Dendritic cell treated with granulocyte-macrophage colony-stimulating factor and Interleukin-4, amounts not matched to agents 40 ng/mL and 50 ng/mL, for 4 days (primary cell): ENCODE measurements around the gene PDE9A.
"Not testable (repeated sequence)": the region's sequence is repeated elsewhere in the genome, so short reads cannot be mapped to it uniquely, and the experiment has no call there.

Experiments used
- H3K27ac Mint-ChIP-seq: one replicate; pipeline ENCODE4 v1.8.0; 2022; ENCODE audit warnings: mild to moderate bottlenecking, mixed read lengths
- H3K27me3 Mint-ChIP-seq: one replicate; pipeline ENCODE4 v1.8.0; 2022; ENCODE audit warnings: mild to moderate bottlenecking, mixed read lengths
- H3K36me3 Mint-ChIP-seq: one replicate; pipeline ENCODE4 v1.8.0; 2022; ENCODE audit warnings: low read depth, mixed read lengths
- H3K4me1 Mint-ChIP-seq: one replicate; pipeline ENCODE4 v1.8.0; 2022; ENCODE audit warnings: low read depth, mixed read lengths
- H3K4me3 Mint-ChIP-seq: one replicate; pipeline ENCODE4 v1.8.0; 2022; ENCODE audit warnings: mild to moderate bottlenecking, moderate library complexity, mixed read lengths
- H3K9me3 Mint-ChIP-seq: one replicate; pipeline ENCODE4 v1.8.0; 2022; ENCODE audit warnings: mixed read lengths
- intact Hi-C: fragments of 100-400 bp; cut with micrococcal nuclease; formaldehyde crosslinking; loops from one replicate; pipeline ENCODE4 v1.15.0; 2022

Gene PDE9A

GRCh38 chr21:42698733-42699132 lies 45.3 kb downstream of the PDE9A start:
- no peak overlapping the region for H3K4me3 Mint-ChIP-seq
- H3K27me3 Mint-ChIP-seq: no peaks in the 10 kb centered on the region
- H3K36me3 Mint-ChIP-seq: no peaks in the 10 kb centered on the region
- H3K4me1 Mint-ChIP-seq: no peaks in the 10 kb centered on the region
- H3K9me3 Mint-ChIP-seq: peaks cover 14% of the 10 kb centered on the region
- intact Hi-C loops: no loop called here
- H3K27ac Mint-ChIP-seq: no peak overlapping the region

GRCh38 chr21:42699196-42699595 lies 45.8 kb downstream of the PDE9A start:
- no peak overlapping the region for H3K4me3 Mint-ChIP-seq
- H3K9me3 Mint-ChIP-seq: peaks cover 14% of the 10 kb centered on the region
- no peak overlapping the region for H3K27ac Mint-ChIP-seq
- H3K27me3 Mint-ChIP-seq: no peaks in the 10 kb centered on the region
- intact Hi-C loops: no loop called here
- H3K36me3 Mint-ChIP-seq: no peaks in the 10 kb centered on the region
- H3K4me1 Mint-ChIP-seq: no peaks in the 10 kb centered on the region

DNA sequence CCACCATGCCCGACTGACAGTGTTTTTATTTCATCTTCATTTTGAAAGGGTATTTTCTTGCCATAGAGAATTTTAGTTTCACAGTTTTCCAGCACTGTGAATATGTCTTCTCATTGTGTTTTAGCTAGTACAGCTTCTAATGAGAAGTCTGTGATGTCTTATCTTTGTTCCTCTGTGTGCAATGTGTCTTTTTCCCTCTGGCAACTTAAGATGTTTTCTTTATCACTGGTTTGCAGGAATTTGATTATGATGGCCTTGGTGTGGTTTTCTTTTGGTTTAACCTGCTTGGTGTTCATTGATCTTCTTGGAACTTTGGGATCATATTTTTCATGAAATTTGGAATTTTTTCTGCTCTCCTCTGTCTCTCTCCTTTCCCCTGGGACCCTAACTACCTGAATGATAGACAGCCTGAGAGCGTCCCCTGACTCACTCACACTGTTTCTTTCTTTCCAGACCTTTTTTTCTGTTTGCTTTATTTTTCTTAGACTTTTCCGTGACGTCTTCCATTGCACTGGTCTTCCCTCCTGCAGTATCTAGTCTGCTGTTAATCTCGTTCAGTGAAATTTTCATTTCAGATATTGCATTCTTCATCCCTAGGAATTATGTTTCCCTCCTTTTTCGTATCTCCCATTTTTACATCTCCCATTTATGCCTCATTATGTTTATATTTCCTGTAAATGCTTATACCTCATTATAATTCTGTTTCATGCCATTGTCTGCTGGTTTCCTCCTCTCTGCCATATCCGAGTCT lies 48.5 kb downstream of the PDE9A start:
- Mint-ChIP-seq H3K27ac (no peak overlapping the region), H3K9me3 (peaks cover 14% of the 10 kb centered on the region), H3K36me3 (no peaks in the 10 kb centered on the region), H3K4me1 (no peaks in the 10 kb centered on the region), H3K4me3 (no peak overlapping the region), H3K27me3 (no peaks in the 10 kb centered on the region)
- intact Hi-C loops: no loop called here

- Mint-ChIP-seq H3K9me3 (peaks cover 14% of the 10 kb centered on the region), H3K4me3 (no peak overlapping the region), H3K4me1 (no peaks in the 10 kb centered on the region), H3K27me3 (no peaks in the 10 kb centered on the region), H3K36me3 (no peaks in the 10 kb centered on the region), H3K27ac (no peak overlapping the region)
- intact Hi-C loops: no loop called here
These were observed 49.3 kb downstream of the PDE9A start for GRCh38 chr21:42702720-42703119.

DNA sequence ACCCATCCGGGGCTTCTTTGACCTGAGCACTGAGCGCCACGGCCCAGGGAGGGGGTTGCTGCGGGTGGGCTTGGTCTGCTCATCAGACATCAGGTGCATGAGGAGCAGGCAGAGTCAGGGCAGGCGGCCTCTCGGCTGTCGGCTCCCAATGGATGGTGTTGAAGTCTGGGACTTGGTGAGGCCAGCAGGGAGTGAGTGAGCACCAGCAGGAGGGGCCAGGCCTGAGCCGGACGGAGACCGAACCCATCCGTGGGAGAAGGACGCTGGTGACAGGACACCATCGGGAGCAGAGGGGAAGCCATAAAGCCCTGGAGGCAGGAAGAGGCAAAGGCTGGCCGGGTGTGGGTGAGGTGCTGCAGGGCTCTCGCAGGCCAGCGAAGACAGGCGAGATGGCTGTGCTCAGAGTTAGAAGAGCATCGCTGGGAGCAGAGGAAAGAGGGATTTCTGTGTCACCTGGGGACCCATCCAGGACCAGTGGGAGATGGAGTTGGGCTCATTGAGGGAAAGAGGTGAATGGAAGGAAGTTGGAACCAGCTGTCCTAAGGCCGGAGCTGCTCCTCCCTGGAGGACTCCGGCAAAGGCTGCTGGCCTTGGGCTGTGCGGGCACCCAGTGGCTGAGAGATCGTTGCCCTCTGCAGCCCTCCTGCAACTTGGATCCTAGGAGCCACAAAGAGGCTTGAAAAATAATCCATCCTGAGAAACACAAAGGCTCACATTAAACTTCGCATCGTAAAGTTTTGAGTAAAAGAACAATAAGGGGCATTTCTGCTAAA lies 49.9 kb downstream of the PDE9A start:
- intact Hi-C loops: no loop called here
- Mint-ChIP-seq H3K9me3 (peaks cover 14% of the 10 kb centered on the region), H3K4me1 (no peaks in the 10 kb centered on the region)

DNA sequence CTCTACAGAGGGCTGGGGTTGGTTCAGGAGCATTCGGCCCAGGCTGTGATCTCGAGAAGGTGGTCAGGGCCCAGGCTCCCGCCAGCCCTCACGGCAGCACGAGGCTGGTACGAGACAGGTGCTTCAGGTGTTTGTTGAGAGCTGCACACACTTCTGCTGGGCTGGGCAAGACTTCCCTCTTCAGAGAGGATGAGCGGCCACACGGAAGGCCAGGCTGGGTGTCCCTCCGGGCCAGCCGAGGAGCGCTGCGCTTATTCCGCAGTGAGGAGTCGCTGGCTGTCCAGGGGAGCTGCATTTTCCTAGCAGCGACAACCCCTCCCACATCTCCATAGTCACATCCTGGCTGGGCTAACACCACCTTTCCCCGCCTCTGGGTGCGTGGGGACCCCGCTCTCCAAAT lies 50.5 kb downstream of the PDE9A start:
- H3K9me3 Mint-ChIP-seq: peaks cover 14% of the 10 kb centered on the region
- no peaks in the 10 kb centered on the region for H3K4me1 Mint-ChIP-seq
- no peak overlapping the region for H3K27ac Mint-ChIP-seq
- no peaks in the 10 kb centered on the region for H3K36me3 Mint-ChIP-seq
- H3K4me3 Mint-ChIP-seq: no peak overlapping the region
- intact Hi-C loops: no loop called here
- H3K27me3 Mint-ChIP-seq: no peaks in the 10 kb centered on the region

More for the DNA sequence above, 49.9 kb downstream of the PDE9A start:
- Mint-ChIP-seq H3K27me3 (no peaks in the 10 kb centered on the region), H3K4me3 (no peak overlapping the region), H3K36me3 (no peaks in the 10 kb centered on the region), H3K27ac (no peak overlapping the region)

DNA sequence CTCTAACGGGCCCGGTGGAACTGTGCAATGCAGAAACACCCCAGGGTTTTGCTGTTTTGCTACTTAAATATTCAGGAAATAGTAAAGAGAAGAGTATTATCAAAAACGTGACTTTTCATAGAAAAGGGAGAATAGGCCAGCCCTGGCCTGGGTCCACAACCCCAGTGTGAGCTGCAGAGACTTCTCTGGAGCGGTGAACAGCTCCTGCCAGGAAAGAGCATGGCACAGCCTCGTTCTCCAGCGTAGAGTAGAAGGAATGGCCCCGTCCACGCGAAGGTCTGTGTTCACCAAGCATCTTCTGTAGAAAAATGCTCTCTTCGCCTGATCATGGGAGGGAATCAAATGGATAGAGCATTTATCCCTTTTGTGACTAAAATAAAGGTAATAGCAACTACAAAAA lies 51.4 kb downstream of the PDE9A start:
- intact Hi-C loops: no loop called here
- Mint-ChIP-seq H3K9me3 (peaks cover 14% of the 10 kb centered on the region), H3K4me1 (no peaks in the 10 kb centered on the region), H3K4me3 (no peak overlapping the region), H3K27ac (no peak overlapping the region), H3K27me3 (no peaks in the 10 kb centered on the region), H3K36me3 (no peaks in the 10 kb centered on the region)

- H3K36me3 Mint-ChIP-seq: no peaks in the 10 kb centered on the region
- H3K4me1 Mint-ChIP-seq: no peaks in the 10 kb centered on the region
- peaks cover 14% of the 10 kb centered on the region for H3K9me3 Mint-ChIP-seq
- intact Hi-C loops: no loop called here
- H3K27ac Mint-ChIP-seq: no peak overlapping the region
- no peaks in the 10 kb centered on the region for H3K27me3 Mint-ChIP-seq
- H3K4me3 Mint-ChIP-seq: no peak overlapping the region
These were observed 51.9 kb downstream of the PDE9A start for GRCh38 chr21:42705346-42705745.

GRCh38 chr21:42705746-42706374 lies 52.4 kb downstream of the PDE9A start:
- intact Hi-C loops: no loop called here
- no peak overlapping the region for H3K4me3 Mint-ChIP-seq
- H3K27me3 Mint-ChIP-seq: no peaks in the 10 kb centered on the region
- H3K9me3 Mint-ChIP-seq: peaks cover 14% of the 10 kb centered on the region
- H3K36me3 Mint-ChIP-seq: no peaks in the 10 kb centered on the region
- H3K27ac Mint-ChIP-seq: no peak overlapping the region
- H3K4me1 Mint-ChIP-seq: no peaks in the 10 kb centered on the region

DNA sequence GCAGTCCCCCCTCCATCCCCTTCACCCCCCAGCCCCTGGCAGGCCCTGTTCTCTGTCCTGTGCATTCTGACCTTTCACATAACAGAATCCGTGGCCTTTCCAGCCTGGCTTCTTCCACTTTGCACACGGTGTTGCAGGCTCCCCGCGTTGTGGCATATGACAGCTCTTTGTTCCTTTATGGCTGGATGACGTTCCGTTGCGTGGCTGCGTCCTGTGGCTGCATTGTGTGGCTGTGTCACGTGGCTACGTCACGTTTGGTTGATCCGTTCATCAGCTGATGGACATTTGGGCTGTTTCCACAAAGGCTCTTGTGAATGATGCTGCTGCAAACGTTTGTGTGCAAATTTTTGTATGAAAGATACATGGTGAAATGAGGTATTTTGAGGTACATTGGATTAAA lies 53.3 kb downstream of the PDE9A start:
- Mint-ChIP-seq H3K27ac (no peak overlapping the region), H3K4me1 (no peaks in the 10 kb centered on the region), H3K9me3 (peaks cover 12% of the 10 kb centered on the region), H3K36me3 (no peaks in the 10 kb centered on the region), H3K27me3 (no peaks in the 10 kb centered on the region), H3K4me3 (no peak overlapping the region)
- intact Hi-C loops: no loop called here

DNA sequence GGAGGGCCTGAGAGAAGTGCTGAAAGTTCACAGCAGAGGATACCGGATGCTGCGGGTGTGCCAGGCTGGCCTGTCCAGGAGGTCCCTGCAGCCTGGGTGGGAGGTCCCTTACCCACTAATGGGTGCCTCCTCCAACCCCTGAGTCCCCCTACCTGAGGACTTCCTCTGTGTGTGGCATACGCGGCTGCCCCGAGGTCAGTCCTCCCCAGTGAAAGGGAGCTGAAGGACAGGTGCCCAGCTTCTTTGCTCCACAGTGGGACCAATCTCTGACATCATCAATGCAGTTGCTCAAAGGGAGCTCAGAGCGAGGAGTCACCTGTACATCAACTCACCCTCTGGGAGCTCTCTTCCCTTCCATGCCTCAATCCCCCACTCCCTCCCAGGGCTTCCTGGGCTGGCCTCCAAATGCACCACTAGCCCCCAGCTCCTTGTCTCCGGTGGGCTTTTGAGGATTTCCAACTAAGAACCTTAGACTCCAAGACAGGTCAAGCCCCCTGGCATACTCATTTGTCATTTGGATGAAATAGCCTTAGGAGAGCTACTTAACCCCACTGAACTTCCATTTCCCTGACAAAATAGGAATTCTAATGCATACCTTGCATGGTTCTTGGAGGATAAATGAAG lies 53.9 kb downstream of the PDE9A start:
- Mint-ChIP-seq H3K36me3 (no peaks in the 10 kb centered on the region), H3K4me3 (no peak overlapping the region), H3K27me3 (no peaks in the 10 kb centered on the region), H3K9me3 (peaks cover 6% of the 10 kb centered on the region), H3K4me1 (no peaks in the 10 kb centered on the region), H3K27ac (no peak overlapping the region)
- intact Hi-C loops: no loop called here

DNA sequence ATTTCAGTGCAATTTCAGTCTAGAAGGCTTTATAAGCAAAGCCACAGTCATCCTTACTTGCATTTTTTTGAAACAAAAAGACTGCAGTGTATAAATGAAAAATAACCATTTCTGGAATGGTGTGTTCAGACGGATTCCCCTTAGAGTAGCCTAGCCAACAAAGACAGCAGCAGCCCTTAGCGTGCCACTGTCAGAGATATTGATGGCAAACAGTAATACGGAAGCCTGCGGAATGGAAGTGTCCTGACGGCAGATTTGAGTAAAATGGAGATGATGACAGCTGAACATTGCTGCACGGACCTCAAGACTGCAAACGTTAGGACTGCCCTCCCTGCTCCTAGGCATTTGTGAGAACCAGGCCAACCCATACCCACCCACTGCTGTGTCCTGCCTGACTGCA lies 54.7 kb downstream of the PDE9A start:
- Mint-ChIP-seq H3K4me1 (no peaks in the 10 kb centered on the region), H3K9me3 (no peaks in the 10 kb centered on the region), H3K4me3 (no peak overlapping the region), H3K27ac (no peak overlapping the region), H3K36me3 (no peaks in the 10 kb centered on the region), H3K27me3 (no peaks in the 10 kb centered on the region)
- intact Hi-C loops: no loop called here

DNA sequence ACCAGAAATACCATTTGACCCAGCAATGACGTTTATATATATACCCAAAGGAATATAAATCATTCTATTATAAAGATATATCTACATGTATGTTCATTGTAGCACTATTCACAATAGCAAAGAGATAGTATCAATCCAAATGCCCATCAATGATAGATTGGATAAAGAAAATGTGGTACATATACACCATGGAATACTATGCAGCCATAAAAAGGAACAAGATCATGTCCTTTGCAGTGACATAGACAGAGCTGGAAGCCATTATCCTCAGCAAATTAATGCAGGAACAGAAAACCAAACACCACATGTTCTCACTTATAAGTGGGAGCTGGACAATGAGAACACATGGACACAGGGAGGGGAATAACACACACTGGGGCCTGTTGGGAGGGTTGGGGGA lies 55.5 kb downstream of the PDE9A start:
- not testable (repeated sequence) for H3K27ac Mint-ChIP-seq, H3K4me3 Mint-ChIP-seq

GRCh38 chr21:42711667-42712066 lies 58.2 kb downstream of the PDE9A start:
- Mint-ChIP-seq H3K36me3 (no peaks in the 10 kb centered on the region), H3K27me3 (no peaks in the 10 kb centered on the region), H3K27ac (no peak overlapping the region), H3K4me3 (no peak overlapping the region), H3K9me3 (no peaks in the 10 kb centered on the region), H3K4me1 (no peaks in the 10 kb centered on the region)
- intact Hi-C loops: no loop called here

More for the DNA sequence above, 55.5 kb downstream of the PDE9A start:
- intact Hi-C loops, H3K9me3 Mint-ChIP-seq, H3K4me1 Mint-ChIP-seq, H3K27me3 Mint-ChIP-seq, H3K36me3 Mint-ChIP-seq: not testable (repeated sequence)
